Neutrophil (primary cell): ENCODE measurements around the gene NR4A2.
A peak's percentile ranks its signal among the peaks of the same experiment; 100 is the strongest.

Experiments used
- H3K27ac ChIP-seq: fragments of 200-600 bp; sonication (generic); 2 replicates; pipeline ENCODE4 v1.5.1; 2016; ENCODE audit warnings: mild to moderate bottlenecking, moderate library complexity
- H3K27me3 ChIP-seq: fragments of 200-600 bp; sonication (generic); 2 replicates; pipeline ENCODE4 v1.6.0; 2016; ENCODE audit warnings: mild to moderate bottlenecking
- H3K36me3 ChIP-seq: fragments of 200-600 bp; sonication (generic); 2 replicates; pipeline ENCODE4 v1.5.1; 2017
- H3K4me1 ChIP-seq, 2 experiments: fragments of 200-600 bp in 1 of 2; sonication (generic) in 1 of 2; 1 replicate in 1 of 2; 2 replicates in 1 of 2; pipeline versions ENCODE4 v1.5.1 to v1.6.1; 2013 to 2016; ENCODE audit warnings: low read depth in 1 of 2, low read length in 1 of 2, mild to moderate bottlenecking in 1 of 2, moderate library complexity in 1 of 2; ENCODE audit not compliant: control insufficient read depth in 1 of 2, insufficient read depth in 1 of 2
- H3K4me3 ChIP-seq, 2 experiments: fragments of 200-600 bp in 1 of 2; sonication (generic) in 1 of 2; 1 replicate in 1 of 2; 2 replicates in 1 of 2; pipeline ENCODE4 v1.5.1; 2013 to 2016; ENCODE audit warnings: low read depth in 1 of 2, low read length in 1 of 2, mild to moderate bottlenecking in 1 of 2, moderate library complexity in 1 of 2
- H3K9me3 ChIP-seq: fragments of 200-600 bp; sonication (generic); 2 replicates; pipeline ENCODE4 v1.5.1; 2016
- TF ChIP-seq, protein P1 (sequence below): fragments of 200-600 bp; sonication (generic); IDR thresholded peaks from 2 replicates; pipeline ENCODE4 v1.5.1; 2016; ENCODE audit warnings: antibody characterized with exemption

Gene NR4A2

DNA sequence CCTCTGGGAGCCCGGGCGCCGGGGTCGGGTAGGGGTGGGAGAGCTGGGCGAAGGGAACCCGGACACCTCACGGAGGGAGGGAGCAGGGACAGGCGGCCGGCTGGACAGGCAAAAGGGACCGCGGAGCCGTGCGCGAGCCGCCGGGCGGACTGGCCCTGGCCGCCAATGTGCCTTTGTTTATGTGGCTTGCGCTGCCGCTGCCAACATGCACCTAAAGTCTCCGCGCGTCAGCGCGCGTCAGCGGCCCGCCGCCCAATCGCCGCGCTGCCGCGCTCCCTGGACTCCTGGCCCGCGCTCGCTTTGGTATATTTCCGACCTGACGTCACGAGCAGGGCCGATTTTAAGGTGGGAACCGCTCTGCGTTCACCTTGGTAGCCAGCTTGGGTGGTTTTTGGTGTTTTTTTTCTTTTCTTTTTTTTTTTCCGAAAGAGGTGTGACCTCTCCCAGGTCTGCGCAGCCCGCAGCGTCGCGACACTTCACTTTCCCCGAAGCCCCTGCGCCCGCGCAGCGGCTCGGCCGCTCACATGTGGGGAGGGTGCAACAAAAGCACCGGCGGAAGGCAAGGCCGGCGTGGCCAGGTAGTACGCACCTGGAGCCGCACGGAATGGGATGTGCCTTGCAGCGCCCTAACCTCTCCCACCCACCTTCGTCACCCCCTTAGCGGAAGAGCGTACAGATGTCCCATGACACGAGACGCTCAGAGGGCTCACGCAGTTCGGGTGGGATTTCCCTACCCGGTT, at the start of gene NR4A2:
NR4A2 (minus strand) TSS at position 188 of the 740 bp plus-strand sequence. CDS start 2,535 bp downstream, outside the sequence.
- peak within 1 kb of the TSS; percentile 73 to 88 for H3K4me3 ChIP-seq
- no peaks in the 10 kb centered on the region for H3K36me3 ChIP-seq
- no peaks in the 10 kb centered on the region for H3K9me3 ChIP-seq
- peaks cover 36% of the 10 kb centered on the region for H3K27me3 ChIP-seq
- H3K4me1 ChIP-seq, result peaks cover 51 to 52% of the 10 kb centered on the region in 2 experiments
- H3K27ac ChIP-seq, result peak within 1 kb of the TSS; percentile 91
- TF ChIP-seq, protein P1, sequence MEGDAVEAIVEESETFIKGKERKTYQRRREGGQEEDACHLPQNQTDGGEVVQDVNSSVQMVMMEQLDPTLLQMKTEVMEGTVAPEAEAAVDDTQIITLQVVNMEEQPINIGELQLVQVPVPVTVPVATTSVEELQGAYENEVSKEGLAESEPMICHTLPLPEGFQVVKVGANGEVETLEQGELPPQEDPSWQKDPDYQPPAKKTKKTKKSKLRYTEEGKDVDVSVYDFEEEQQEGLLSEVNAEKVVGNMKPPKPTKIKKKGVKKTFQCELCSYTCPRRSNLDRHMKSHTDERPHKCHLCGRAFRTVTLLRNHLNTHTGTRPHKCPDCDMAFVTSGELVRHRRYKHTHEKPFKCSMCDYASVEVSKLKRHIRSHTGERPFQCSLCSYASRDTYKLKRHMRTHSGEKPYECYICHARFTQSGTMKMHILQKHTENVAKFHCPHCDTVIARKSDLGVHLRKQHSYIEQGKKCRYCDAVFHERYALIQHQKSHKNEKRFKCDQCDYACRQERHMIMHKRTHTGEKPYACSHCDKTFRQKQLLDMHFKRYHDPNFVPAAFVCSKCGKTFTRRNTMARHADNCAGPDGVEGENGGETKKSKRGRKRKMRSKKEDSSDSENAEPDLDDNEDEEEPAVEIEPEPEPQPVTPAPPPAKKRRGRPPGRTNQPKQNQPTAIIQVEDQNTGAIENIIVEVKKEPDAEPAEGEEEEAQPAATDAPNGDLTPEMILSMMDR, result no peak

DNA sequence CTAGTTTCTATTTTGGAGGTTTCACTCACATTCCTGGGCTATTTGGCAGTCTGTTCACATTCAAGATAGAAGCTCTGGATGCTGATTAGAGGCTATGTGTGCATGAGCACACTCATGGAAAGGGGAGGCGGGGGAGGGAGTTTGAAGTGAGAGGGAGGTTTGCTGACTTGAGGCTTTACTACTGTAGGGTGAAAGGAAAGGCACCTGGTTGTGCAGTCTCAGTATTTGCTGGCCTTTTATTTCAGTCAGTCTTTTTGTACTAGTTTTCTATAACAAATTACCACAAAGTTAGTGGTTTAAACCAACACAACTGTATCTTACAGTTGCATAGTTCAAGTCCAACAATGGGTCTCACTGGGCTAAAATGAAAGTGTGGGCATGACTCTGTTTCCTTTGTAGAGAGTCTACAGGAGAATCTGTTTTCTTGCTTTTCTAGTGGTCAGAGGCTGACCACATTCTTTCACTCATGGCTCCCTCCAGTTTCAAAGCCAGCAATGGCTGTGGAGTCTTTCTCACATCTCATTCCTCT, 47.7 kb upstream of the NR4A2 start:
- no peaks in the 10 kb centered on the region for H3K36me3 ChIP-seq
- no peaks in the 10 kb centered on the region for H3K9me3 ChIP-seq
- H3K27ac ChIP-seq, result no peak overlapping the region
- H3K27me3 ChIP-seq, result no peaks in the 10 kb centered on the region
- TF ChIP-seq, protein P1, result no peak
- H3K4me1 ChIP-seq, result no peaks in the 10 kb centered on the region
- no peak overlapping the region for H3K4me3 ChIP-seq

DNA sequence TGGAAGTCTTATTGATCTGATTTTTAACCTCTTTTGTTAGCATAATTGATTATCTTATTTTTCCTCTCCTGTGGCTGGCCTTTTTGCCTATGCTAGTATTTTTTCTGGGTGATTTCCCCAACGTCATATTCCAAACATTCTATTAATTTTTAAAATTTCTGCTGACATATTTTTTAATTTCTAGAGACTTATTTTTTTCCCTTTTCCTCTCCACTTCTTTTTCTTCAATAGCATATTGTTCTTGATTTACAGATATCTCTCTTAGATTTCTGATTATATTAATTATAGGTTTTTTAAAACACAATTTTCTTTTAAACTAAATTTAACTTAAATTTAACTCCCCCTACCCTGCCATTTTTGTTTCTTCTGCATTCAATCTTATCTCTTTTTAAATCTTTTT, 47.2 kb upstream of the NR4A2 start:
- Histone ChIP-seq H3K4me3 (no peak overlapping the region), H3K27me3 (no peaks in the 10 kb centered on the region), H3K36me3 (no peaks in the 10 kb centered on the region), H3K4me1 (no peaks in the 10 kb centered on the region), H3K27ac (no peak overlapping the region), H3K9me3 (no peaks in the 10 kb centered on the region)
- TF ChIP-seq, protein P1, result no peak

DNA sequence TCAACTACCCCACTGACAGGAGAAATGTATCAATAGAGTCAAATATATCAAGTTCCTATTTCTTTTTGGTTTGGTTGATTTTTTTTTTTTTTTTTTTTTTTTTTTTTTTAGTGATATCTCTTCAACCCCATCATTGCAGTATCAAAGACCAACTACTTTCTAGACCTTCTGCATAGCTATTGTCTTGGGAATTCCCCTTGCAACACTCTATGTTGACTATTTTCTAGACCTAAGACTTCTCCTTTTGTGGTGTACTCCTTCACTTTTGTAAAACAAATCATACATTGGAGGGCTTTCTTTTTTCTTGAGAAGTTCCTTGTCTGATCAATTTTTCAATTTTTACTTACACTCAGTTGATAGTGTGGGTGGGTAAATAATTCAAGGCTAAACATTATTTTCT, 46.5 kb upstream of the NR4A2 start:
- H3K36me3 ChIP-seq, result no peaks in the 10 kb centered on the region
- H3K9me3 ChIP-seq, result no peaks in the 10 kb centered on the region
- TF ChIP-seq, protein P1, result no peak
- no peak overlapping the region for H3K4me3 ChIP-seq
- H3K27ac ChIP-seq, result no peak overlapping the region
- H3K4me1 ChIP-seq, result no peaks in the 10 kb centered on the region
- no peaks in the 10 kb centered on the region for H3K27me3 ChIP-seq

DNA sequence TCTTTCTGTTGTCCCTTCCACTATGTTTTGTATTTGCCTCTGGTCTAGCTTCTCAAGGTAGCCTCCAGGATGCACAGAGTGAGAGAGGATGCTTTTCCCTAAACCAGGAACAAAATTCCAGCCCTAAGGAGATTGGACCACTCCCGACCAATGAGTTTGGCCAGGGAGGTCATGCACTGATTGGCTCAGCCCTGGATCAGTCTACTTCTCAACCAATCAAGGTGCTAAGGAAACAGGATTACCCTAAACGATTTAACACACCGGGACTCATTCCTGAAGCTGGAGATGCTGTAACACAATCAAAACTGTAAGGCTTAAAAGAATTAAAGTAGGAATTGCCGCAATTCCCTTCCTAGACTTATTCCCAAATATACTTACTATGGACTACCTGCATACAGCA, 34.2 kb upstream of the NR4A2 start:
- TF ChIP-seq, protein P1, result no peak
- H3K4me1 ChIP-seq, result no peaks in the 10 kb centered on the region
- no peaks in the 10 kb centered on the region for H3K36me3 ChIP-seq
- H3K27me3 ChIP-seq, result no peaks in the 10 kb centered on the region
- H3K4me3 ChIP-seq, result no peak overlapping the region
- no peaks in the 10 kb centered on the region for H3K9me3 ChIP-seq
- H3K27ac ChIP-seq, result no peak overlapping the region
